OCI-LY1 (cell line): ENCODE measurements around the gene MT3.

Source experiments
- EZH2 ChIP-seq: fragments of 200-600 bp; sonication (generic), shearing (Covaris generic); IDR thresholded peaks from 2 replicates; pipeline ENCODE4 v1.8.0; 2017; ENCODE audit warnings: borderline replicate concordance, mixed run types, mild to moderate bottlenecking, antibody characterized with exemption, low read length, moderate library complexity, mixed read lengths
- TF ChIP-seq, protein P1 (sequence below): fragments of 200-600 bp; sonication (generic), shearing (Covaris generic); IDR thresholded peaks from 2 replicates; pipeline ENCODE4 v1.5.1; 2017; ENCODE audit warnings: mild to moderate bottlenecking, antibody characterized with exemption, low read length, moderate library complexity, mixed read lengths

DNA sequence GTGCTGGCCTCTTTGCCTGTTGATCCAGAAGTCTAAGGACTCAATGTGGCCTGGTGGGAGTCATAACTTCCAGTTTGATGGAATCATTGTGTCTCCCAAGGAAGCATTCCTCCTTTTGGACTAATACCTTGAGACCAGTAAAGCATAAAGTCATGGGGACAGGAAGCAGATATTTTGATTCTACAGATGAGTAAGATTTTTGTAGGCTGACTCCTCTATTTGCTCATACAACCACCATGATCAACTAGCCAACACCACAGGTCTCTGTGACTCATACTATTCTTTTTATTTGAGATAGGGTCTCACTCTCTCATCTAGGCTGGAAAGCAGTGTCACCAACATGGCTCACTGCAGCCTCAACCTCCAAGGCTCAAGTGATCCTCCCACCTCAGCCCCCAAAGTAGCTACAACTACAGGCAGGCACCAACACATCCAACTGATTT is 25.2 kb downstream of the MT3 start:
- TF ChIP-seq, protein P1, sequence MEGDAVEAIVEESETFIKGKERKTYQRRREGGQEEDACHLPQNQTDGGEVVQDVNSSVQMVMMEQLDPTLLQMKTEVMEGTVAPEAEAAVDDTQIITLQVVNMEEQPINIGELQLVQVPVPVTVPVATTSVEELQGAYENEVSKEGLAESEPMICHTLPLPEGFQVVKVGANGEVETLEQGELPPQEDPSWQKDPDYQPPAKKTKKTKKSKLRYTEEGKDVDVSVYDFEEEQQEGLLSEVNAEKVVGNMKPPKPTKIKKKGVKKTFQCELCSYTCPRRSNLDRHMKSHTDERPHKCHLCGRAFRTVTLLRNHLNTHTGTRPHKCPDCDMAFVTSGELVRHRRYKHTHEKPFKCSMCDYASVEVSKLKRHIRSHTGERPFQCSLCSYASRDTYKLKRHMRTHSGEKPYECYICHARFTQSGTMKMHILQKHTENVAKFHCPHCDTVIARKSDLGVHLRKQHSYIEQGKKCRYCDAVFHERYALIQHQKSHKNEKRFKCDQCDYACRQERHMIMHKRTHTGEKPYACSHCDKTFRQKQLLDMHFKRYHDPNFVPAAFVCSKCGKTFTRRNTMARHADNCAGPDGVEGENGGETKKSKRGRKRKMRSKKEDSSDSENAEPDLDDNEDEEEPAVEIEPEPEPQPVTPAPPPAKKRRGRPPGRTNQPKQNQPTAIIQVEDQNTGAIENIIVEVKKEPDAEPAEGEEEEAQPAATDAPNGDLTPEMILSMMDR: no peak
- TF ChIP-seq EZH2: no peak
